Thyroid gland (tissue), 4 donors: ENCODE results near the gene GRK1.

Experiments
- POLR2A ChIP-seq, 2 donors: fragments of 450-650 bp; IDR thresholded peaks; one replicate each; pipeline ENCODE4 v1.6.1; 2017; ENCODE audit warnings: antibody characterized with exemption in 2 of 2, mild to moderate bottlenecking in 2 of 2, moderate library complexity in 1 of 2
- TF ChIP-seq, protein P1 (sequence below), 6 experiments: fragments of 200-600 bp in 3 of 6; fragments of 450-650 bp in 3 of 6; sonication (generic) in 3 of 6; IDR thresholded peaks; one replicate each; pipeline ENCODE4 v1.5.1; 2016 to 2019; ENCODE audit warnings: antibody characterized with exemption in 6 of 6, mild to moderate bottlenecking in 2 of 6, inconsistent platforms in 1 of 6, moderate library complexity in 1 of 6

DNA sequence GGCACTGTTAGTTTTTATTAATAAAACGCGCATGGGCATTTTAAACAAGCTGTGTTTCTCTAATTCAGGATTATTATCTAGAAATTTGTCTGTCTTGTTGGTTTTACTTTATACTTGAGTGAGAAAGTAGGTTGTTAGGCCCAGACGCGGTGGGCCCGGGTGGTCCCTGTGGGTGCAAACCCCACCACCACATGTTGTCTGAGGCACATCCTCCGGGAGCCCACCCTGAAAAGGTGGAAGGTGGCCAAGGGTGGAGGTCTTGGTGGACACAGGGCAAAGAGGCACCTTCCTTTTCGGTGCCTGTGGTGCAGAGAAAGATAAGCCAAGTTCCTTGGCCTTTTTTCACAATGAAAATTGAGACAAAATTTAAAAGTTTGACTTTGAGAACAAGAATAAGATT lies 25.6 kb upstream of the GRK1 start:
- TF ChIP-seq, protein P1, sequence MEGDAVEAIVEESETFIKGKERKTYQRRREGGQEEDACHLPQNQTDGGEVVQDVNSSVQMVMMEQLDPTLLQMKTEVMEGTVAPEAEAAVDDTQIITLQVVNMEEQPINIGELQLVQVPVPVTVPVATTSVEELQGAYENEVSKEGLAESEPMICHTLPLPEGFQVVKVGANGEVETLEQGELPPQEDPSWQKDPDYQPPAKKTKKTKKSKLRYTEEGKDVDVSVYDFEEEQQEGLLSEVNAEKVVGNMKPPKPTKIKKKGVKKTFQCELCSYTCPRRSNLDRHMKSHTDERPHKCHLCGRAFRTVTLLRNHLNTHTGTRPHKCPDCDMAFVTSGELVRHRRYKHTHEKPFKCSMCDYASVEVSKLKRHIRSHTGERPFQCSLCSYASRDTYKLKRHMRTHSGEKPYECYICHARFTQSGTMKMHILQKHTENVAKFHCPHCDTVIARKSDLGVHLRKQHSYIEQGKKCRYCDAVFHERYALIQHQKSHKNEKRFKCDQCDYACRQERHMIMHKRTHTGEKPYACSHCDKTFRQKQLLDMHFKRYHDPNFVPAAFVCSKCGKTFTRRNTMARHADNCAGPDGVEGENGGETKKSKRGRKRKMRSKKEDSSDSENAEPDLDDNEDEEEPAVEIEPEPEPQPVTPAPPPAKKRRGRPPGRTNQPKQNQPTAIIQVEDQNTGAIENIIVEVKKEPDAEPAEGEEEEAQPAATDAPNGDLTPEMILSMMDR (IDR thresholded peaks at IDR 0.05) = no peak
- no peak for TF ChIP-seq POLR2A (IDR thresholded peaks at IDR 0.05)
